Posterior vena cava (tissue), 2 donors: ENCODE results near the gene RUNX1. TPM values are rescaled to one million over a fixed set of nuclear protein-coding genes. Genes with fewer than 3 reads are reported as not detected.

Experiments
- DNase-seq: peaks from one replicate; pipeline ENCODE4 v3.0.0-alpha.2; 2020; ENCODE audit warnings: low spot score
- intact Hi-C, 2 donors: fragments of 100-400 bp; cut with DNase I; formaldehyde crosslinking; loops; one replicate each; pipeline versions ENCODE4 v1.14.1 to v1.14.2; 2022 to 2023
- total RNA-seq, 2 donors: library from RNA; stranded (reverse); fragmentation: NEBNext Ultra II Directional; extraction: Animal tissue kit (Norgen Biotek cat#: 25700); gene quantifications; one replicate each; pipeline ENCODE4 v1.2.1, GENCODE V29; 2021
- donor health status: DM: yes; HTN: yes; CAD: no.
- donor health status: DM: yes; HTN: yes; CAD: no.

Gene RUNX1
- total RNA-seq, 2 donors from 2014 or later = 39.6 to 59.3 TPM

DNA sequence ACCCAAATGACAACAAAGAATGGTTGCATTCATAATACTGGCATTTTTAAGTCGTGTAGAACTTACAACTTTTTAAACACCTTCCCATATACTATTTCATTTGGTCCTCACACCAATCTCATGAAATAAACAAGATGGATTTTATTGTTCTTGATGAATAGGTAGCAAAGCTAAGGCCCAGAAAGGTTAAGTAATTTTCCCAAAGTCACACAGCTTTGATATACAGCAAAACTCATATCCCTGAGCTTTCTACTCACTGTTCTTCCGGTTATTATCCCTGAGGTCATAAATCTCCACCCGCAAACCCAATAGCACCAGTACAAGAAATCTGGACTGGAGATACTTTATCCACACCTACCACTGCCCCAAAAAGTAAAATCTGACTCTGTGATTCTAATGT, 186.2 kb downstream of the RUNX1 start:
- no peak for DNase-seq
- intact Hi-C loops = no loop called here

- intact Hi-C loops = no loop called here
- no peak for DNase-seq
These were observed 187.8 kb downstream of the RUNX1 start for GRCh38 chr21:34861258-34861657.

GRCh38 chr21:34859976-34860653, 189.0 kb downstream of the RUNX1 start:
- intact Hi-C loops = no loop called here
- no peak for DNase-seq

GRCh38 chr21:34858559-34858958, 190.5 kb downstream of the RUNX1 start:
- no peak for DNase-seq
- intact Hi-C loops = no loop called here

GRCh38 chr21:34857874-34858273, 191.2 kb downstream of the RUNX1 start:
- intact Hi-C loops = no loop called here
- no peak for DNase-seq

DNA sequence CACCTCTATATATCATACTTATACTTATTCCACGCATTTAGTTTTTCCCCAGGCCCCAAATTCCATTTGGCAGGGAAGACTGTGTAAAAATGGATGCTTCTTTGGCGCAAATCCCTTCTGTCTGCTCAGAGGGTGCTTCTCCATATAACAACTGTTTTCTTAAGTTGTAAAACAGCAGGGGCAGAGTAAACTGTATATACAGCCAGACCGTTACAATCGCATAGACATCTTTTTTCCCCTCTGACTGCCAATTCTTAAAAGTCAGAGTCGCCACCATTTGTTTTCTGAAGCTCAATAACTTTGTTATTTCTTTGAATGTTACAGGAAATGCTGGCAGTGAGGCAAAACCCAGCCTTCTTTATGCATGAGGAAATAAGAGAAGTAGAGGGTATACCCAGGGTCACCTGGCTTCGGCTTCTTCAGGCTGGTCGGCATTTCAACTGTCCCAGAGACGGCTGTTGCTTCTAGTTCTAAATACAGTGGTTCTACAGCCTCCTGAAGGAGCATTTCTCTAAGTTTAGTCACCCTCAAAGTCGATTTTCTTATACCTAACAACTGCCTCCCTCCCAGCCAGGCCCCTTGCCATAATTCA, 191.9 kb downstream of the RUNX1 start:
- DNase-seq = no peak
- intact Hi-C loops = no loop called here

- no peak for DNase-seq
- intact Hi-C loops = no loop called here
These were observed 196.7 kb downstream of the RUNX1 start for GRCh38 chr21:34852448-34852847.

DNA sequence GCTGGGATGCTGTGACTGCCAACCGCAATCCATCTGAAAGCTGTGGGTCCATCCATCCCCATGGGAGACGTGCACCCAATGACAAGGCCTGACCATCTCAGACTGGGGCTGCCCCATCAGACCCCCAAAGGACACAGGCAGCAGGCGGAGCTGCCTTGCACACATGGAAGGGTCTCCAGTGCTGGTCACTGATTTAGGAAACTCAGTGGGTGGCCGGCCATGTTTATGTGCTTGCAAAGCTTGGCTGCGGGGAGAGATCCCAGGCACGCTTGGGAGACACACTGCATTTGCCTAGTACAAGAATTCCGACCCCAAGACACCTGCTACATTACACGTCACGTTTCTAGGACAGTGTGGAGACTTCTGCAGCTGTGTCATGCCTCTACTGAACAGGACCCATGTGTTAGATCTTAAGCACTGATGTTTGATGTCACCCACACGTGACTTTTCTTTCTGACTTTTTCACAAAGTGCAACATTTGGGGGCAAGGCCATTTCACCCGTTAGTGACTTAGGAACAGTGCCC, 198.9 kb downstream of the RUNX1 start:
- DNase-seq = no peak
- intact Hi-C loops = no loop called here

DNA sequence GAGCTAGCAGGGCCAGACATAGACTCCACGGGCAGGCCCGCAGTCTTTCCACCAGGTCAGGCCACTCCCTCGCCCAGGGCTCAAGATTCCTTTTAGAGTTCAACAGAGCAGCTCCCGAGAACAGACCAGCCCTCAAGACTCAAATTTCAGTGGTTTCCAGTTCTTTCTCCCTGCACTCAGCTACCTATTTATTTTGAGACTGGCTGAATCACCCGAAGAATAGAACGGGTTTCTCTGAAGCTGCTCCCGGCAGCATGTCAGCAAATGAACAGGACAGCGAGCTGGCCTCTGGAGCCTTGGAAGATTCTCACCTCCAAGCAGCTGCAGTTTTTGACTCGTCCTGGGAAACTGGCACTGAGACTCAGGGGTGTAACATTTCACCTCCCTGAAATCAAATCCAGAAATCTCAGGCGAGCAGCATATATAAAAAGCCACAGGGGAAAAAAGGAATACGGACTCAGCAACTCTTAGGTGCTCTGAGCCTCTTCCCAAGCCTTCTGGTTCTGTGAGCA, 202.4 kb downstream of the RUNX1 start:
- no peak for DNase-seq
- intact Hi-C loops = no loop called here

DNA sequence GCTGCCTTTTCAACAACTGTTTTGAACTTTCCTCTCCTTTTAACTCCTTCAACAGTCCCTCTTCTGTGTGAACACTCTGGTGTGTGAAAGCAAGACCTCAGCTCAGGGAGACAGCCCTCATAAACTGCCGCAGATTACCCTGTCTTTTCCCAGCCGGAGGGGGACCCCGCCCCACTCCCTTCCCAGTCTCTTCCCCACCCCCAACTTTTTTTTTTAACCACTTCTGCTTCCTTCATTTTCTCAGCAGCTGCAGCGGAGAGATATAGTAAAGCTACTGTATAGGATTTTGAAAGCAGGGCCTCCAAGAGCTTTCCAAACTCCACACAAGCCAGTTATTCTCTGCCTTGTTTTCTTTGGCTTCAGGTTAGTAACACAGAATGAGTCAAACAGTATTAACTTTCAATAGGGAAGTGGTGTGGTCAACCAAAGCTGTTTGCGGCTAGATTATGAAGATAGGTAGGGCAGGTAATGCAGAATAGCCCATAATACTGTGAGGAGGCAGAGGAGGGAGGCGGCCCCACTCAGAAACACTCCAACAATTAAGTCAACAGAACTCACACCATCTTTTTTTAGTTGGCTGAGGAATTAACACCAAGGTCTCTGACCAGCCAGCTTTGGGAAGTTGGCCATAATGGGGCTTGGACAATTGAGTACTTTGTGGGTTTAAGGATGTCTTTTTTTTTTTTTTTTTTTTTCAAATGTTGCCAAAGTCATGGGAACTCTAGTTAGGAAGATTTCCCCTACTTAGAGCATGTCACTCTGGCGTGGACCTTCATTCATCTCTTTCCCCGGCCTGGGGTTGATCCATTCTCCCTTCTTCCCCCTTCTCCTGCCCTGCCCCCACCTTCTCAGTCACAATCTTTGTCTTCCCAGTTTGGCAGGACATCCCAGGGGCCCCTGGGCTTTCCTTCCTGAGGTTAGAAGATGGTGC, 203.3 kb downstream of the RUNX1 start:
- no peak for DNase-seq
- intact Hi-C loops = no loop called here

- intact Hi-C loops = no loop called here
These were observed 204.2 kb downstream of the RUNX1 start for GRCh38 chr21:34844924-34845238.

DNA sequence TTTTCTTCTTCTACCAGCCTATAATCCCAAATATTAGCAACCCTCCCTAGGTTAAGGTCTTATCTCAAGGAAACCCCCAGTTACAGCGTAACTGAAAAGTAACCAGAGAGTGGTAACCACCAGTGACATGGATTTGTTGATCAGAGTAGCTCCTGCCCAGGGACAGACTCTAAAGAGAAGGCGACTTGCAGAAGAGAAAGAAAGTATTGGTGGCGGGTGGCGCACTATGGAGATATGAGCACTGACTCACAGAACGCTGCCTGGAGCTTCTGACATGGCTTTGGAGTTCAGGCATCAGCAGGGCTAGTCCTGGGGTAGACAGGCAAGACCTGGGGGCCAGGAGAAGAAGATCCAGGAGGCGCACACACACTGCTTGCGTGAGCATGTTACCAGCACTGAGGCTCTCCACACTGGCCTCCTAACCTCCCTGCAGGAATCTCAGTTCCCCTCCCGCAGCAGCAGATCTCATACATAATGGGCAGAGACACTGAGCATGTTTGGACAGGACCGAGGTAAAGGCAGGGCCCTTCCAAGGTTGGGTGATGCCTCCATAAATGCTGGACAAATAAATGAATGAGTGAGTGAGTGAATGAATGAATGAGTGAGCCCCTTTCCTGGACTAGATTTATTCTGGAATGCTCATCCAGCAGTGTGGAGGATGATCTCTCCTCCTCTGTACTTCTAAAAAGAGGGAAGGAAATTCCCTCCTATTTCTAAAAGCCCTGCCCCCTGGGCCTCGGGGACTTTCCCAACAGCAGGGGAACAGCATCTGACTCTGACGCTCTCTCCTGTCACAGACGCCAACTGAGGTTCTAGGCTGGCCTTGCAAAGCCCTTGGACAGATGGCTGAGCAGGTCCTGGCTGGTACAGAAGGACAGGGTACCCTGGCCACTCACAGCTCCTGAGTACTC, 204.8 kb downstream of the RUNX1 start:
- no peak for DNase-seq
- intact Hi-C loops = no loop called here

More at GRCh38 chr21:34844924-34845238, 204.2 kb downstream of the RUNX1 start:
- DNase-seq = no peak

GRCh38 chr21:34843562-34843961, 205.5 kb downstream of the RUNX1 start:
- DNase-seq = peak; percentile 72
- intact Hi-C loops = no loop called here

DNA sequence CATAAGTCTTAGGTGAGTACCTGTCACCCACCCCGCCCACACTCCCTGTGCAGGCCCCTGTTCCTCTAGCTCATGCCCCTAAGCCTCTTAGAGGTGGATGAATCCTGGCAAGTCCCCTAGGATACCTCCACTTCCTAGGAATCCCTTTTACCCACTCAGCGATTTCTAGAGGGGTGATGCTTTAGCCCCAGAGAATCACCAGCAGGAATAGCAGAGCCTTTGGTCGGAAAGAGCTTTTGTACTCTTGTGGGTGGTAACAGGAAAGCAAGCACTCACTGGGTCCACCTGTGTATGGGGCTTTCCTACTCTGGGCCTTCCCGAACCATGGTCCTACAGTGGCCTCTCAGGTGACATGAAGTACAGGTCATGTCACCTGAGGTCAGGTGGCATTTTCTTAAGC, 207.9 kb downstream of the RUNX1 start:
- intact Hi-C loops = no loop called here
- DNase-seq = no peak

GRCh38 chr21:34840693-34841092, 208.4 kb downstream of the RUNX1 start:
- intact Hi-C loops = no loop called here
- DNase-seq = no peak

GRCh38 chr21:34838956-34839820, 209.9 kb downstream of the RUNX1 start:
- DNase-seq = no peak
- intact Hi-C loops = no loop called here

GRCh38 chr21:34836933-34837505, 212.1 kb downstream of the RUNX1 start:
- intact Hi-C loops = no loop called here
- DNase-seq = no peak
